ENCODE data around the gene TYW3.

TYW3 gene

DNA sequence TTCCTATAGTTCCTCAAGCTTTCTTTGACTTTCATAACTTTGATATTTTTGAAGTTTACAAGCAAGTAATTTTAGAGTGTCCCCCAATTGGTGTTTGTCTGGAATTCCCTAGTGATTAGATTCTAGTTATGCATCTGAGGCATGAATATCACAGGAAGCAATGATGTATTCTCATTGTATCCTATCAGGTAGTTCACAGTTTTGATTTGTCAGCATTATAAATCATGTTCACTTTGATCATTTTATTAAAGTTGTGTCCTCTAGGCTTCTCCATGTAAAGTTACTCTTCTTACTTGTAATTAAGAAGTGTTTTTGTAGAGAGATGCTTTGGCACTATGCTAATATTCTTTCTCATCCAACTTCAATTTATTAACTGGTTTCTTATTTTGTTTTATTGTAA is 53.0 kb downstream of the TYW3 start:
- TF ChIP-seq, protein P1, sequence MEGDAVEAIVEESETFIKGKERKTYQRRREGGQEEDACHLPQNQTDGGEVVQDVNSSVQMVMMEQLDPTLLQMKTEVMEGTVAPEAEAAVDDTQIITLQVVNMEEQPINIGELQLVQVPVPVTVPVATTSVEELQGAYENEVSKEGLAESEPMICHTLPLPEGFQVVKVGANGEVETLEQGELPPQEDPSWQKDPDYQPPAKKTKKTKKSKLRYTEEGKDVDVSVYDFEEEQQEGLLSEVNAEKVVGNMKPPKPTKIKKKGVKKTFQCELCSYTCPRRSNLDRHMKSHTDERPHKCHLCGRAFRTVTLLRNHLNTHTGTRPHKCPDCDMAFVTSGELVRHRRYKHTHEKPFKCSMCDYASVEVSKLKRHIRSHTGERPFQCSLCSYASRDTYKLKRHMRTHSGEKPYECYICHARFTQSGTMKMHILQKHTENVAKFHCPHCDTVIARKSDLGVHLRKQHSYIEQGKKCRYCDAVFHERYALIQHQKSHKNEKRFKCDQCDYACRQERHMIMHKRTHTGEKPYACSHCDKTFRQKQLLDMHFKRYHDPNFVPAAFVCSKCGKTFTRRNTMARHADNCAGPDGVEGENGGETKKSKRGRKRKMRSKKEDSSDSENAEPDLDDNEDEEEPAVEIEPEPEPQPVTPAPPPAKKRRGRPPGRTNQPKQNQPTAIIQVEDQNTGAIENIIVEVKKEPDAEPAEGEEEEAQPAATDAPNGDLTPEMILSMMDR (IDR thresholded peaks at IDR 0.05; ENCODE audit: low read depth, low read length), result no peak
- no peak overlapping the region for H3K4me3 ChIP-seq (replicated peaks in 1 of 2; ENCODE audit: low read depth in 2 of 2, low read length in 2 of 2)
- DNase-seq (ENCODE audit: low read depth in 2 of 2), result no peak

DNA sequence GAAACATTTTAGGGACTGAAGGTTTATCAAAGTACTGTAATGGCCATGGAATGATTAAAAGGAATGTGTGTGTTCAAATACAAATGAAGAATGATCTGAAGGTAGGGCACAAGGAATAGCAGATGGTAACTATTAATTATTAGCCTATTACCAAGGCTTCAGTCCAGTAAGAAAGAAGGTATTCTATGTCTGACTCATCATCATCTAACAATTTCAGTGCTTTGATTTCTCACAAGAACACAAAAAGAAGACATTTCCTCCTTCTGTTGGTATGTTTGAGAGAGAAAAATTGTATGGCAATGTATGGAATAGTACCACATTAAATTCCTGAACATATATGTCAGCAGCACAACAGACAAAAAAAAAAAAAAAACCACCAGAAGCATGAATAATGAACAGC is 57.5 kb downstream of the TYW3 start:
- TF ChIP-seq, protein P1 (IDR thresholded peaks at IDR 0.05; ENCODE audit: low read depth, low read length), result no peak
- H3K4me3 ChIP-seq (replicated peaks in 1 of 2; ENCODE audit: low read depth in 2 of 2, low read length in 2 of 2), result no peak overlapping the region
- no peak for DNase-seq (ENCODE audit: low read depth in 2 of 2)

DNA sequence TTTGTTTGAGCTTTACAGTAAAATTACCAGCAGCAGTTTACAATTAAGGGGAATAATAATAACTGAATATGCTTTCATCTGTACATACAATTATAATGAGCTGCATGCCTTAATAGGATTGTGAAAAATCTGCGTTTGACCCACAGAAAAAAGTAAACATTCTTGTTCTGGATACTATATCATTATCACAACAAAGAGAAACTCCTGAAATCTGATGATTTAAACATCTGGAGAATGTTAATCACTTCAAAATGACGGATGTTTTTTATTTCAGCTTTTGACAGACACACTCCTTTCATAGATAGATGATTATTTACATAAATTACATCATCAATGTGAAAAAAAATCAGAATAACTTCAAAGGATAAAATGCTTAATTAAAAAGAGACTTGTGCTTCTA is 58.5 kb downstream of the TYW3 start:
- no peak for DNase-seq (ENCODE audit: low read depth in 2 of 2)
- TF ChIP-seq, protein P1 (IDR thresholded peaks at IDR 0.05; ENCODE audit: low read depth, low read length), result no peak

DNA sequence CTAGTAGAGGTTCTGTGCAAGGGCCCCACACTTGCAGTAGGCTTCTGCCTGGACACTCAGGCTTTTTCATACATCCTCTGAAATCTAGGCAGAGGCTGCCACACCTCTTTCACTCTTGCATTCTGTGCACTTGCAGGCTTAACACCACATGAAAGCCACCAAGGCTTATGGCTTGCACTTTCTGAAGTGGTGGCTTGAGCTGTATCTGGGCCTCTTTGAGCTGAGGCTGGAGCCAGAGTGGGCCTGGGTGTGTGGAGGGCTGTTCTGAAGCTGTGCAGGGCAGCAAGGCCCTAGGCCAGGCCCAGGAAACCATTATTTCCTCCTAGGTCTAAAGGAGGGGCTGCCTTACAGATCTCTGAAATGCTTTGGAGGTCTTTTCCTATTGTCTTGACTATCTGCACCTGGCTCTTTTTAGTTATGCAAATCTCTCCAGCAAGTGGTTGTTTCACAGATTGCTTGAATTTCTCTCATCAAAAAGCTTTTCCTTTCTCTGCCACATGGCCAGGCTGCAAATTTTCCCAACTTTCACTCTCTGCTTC is 66.2 kb downstream of the TYW3 start:
- no peak overlapping the region for H3K4me3 ChIP-seq (replicated peaks in 1 of 2; ENCODE audit: low read depth in 2 of 2, low read length in 2 of 2)
- no peak for DNase-seq (ENCODE audit: low read depth in 2 of 2)
- TF ChIP-seq, protein P1 (IDR thresholded peaks at IDR 0.05; ENCODE audit: low read depth, low read length), result no peak

More for the DNA sequence above, 58.5 kb downstream of the TYW3 start:
- H3K4me3 ChIP-seq (replicated peaks in 1 of 2; ENCODE audit: low read depth in 2 of 2, low read length in 2 of 2), result no peak overlapping the region

DNA sequence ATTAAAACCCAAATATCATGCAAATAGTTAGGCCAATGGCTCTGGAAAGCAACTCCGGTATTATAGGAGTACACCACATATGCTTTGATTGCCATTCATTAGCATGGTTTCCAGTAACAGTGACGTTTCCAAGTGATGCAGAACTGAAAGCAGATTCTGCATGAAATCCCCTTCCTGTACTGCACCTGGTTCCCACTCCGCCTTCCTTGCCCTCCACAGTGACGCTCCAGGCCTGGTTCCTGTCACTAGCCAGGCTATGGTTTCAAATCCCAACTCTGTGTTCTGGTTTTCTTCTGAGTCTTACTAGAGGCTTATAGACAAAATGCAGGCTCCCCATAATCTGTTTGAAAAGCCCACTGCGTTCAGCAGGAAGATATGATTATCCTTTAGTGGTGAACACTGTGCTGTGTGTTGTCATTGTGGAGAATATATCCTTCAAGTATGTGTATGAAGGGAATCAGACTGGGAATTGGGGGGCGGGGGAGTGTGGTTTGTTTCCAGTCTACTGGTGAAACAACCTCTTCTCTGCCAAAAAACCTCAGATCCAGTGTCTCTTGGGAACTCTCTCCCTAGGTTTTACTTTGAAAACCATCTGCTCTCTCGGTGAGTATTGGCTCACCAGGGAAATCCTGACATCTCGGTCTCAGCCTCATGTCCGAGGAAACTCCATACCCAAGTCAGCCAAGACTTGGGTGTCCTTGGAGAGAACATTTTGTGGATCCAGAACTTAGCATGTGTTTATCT is 78.7 kb downstream of the TYW3 start:
- no peak for DNase-seq (ENCODE audit: low read depth in 2 of 2)

DNA sequence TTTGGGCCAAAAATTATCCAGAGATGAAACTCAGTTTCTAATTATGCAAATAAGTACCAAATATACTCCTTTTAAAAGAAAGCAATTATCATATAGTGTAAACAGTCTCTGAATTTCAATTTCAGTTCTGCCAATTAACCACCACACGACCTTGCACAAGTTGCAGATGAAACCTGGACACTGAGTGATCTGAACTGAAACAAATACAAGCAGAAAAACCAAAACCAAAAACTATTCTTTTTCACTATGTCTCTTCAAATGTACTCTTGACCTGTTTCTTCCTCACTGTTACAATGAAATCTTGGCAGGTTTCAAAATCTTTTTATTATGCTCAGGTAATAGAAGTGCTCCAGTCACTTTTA is 79.2 kb downstream of the TYW3 start:
- no peak for DNase-seq (ENCODE audit: low read depth in 2 of 2)
- TF ChIP-seq, protein P1 (IDR thresholded peaks at IDR 0.05; ENCODE audit: low read depth, low read length), result no peak

More for the DNA sequence above, 78.7 kb downstream of the TYW3 start:
- H3K4me3 ChIP-seq (replicated peaks in 1 of 2; ENCODE audit: low read depth in 2 of 2, low read length in 2 of 2), result no peak overlapping the region
- TF ChIP-seq, protein P1 (IDR thresholded peaks at IDR 0.05; ENCODE audit: low read depth, low read length), result no peak

More for the DNA sequence above, 79.2 kb downstream of the TYW3 start:
- no peak overlapping the region for H3K4me3 ChIP-seq (replicated peaks in 1 of 2; ENCODE audit: low read depth in 2 of 2, low read length in 2 of 2)

All from cardiac fibroblast (primary cell).